GM18907 (cell line): Measurements from ENCODE around the gene MORN1.

Source experiments
- ATAC-seq: cut with Tn5 transposase; IDR thresholded peaks from one replicate; pipeline ENCODE4 v1.9.1; 2021; ENCODE audit warnings: mild to moderate bottlenecking, moderate library complexity; ENCODE audit not compliant: unreplicated experiment

Gene MORN1

GRCh38 chr1:2405588-2406295 lies 14.4 kb upstream of the MORN1 start:
- ATAC-seq = no peak

- no peak for ATAC-seq
Measured at GRCh38 chr1:2404890-2405511, 13.6 kb upstream of the MORN1 start.

DNA sequence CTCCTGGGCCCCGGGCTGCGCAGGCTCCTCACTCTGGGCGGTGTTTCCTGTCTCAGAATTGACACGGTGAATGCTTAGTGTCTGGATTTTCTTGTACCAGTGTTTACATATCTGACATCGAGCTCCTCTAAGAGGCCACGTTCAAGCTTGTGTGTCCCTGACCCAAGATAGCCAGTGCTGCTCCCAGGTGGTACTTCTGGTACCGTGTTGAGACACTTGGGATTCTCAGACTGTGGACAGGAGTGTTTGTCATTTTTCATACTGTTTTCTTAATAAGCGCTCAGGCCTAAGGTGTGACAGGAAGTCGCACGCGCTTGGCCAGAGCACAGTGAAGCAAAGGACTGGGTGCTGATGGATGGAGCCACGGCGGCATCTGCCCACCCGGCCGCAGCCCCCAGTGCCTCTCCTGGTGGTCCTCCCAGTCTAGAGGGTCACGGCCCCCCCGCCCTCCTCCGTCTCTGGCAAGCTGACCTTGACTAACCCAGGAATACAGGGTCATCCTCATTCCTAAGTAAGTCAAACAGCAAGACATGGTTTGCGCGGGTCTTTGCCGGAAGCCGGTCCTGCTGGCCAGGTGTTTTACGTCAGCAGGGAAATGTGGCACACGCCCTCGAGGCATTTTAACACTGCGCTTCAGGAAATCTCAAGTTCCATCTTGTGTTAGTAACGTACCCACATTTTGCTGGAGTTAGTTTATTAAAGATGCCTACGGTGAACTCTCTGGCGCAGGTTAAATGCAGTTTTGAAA lies 13.0 kb upstream of the MORN1 start:
- no peak for ATAC-seq

DNA sequence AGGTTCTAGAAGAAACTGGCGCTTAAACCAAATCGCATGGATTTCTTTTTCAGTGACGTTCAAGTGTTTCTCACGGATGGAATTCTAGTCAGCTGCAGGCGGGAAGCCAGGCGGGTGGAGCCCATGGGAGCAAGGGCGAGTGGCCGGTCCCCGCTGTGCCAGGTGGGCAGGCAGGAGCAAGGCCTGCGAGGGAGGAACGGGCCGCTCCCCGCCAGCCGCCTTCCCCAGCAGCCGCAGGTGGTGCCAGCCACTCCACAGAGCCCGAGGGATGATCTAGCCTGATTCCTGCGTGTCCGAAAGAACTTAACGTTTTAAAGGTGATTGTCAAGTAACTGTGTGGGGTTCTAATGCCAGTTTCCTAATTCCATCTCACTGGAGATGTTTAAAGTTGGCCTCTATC lies 11.9 kb upstream of the MORN1 start:
- ATAC-seq = no peak

GRCh38 chr1:2402420-2402819 lies 11.1 kb upstream of the MORN1 start:
- ATAC-seq = no peak

- ATAC-seq = no peak
Measured at GRCh38 chr1:2400950-2401649, 9.7 kb upstream of the MORN1 start.

- no peak for ATAC-seq
Measured at GRCh38 chr1:2400576-2400909, 9.2 kb upstream of the MORN1 start.

DNA sequence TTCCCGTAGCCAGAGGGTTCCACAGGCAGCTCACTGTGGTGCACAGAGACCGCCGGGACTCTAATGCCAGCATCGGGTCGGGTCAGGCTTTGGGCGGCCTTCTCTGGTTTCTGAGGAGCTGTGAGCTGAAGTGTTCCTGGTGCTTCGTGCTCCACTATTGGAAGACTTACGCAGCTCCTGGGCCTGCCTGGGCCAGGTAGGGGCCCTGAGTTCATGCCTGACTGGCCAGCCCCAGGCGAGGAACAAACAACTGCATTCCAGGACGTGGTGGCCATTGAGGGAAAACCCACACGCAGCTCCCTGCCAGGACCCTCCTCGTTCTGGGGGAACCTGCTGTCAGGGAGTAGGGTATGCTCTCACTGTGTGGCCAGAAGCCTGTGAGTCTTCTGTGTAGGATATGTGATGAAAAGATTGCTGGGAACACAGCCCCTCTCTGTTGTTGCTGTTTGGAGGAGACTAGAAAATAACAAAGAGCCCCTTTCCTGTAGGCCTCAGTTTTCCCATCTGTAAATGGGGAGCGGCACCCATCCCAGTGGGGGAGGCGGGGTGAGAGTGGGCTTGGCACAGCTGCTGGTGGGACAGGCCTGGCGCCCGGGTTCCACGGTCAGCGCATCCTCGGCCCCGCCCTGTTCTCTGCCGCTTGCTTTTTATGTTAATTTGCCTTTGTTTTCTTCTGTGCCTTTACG lies 8.7 kb upstream of the MORN1 start:
- ATAC-seq = no peak

- no peak for ATAC-seq
Measured at GRCh38 chr1:2398871-2399270, 7.5 kb upstream of the MORN1 start.

DNA sequence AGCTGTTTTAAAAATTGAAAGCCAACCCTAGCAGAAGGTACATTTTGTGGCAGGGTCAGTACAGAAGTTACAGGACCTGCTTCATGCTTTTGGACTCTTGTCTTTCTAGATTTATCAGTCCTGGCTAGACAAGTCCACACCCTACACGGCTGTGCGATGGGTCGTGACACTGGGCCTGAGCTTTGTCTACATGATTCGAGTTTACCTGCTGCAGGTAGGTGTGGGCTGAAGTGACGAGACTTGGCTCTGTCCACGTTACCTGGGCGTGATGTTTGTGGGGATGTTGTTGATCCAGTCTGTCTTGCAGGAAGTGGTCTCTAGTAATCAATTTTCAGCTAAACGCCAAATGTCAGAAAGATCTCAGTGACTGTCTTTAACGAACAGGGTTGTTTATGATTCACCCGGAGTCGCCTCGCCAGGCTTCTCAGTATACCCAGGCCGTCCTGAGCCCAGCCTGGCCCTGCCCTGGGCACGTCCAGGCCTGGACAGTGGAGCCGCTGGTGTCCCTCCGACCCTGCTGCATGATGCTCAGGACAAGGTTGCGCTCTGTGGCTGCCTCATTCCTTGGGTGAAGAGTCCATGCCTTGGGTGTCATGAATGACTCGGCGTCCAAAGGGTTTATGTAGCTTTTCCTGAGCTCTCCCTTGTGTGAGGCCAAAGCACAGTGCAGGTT lies 5.8 kb upstream of the MORN1 start:
- no peak for ATAC-seq

GRCh38 chr1:2396476-2396875 lies 5.1 kb upstream of the MORN1 start:
- ATAC-seq = no peak

GRCh38 chr1:2396059-2396458 lies 4.7 kb upstream of the MORN1 start:
- no peak for ATAC-seq

GRCh38 chr1:2395245-2395644 lies 3.9 kb upstream of the MORN1 start:
- no peak for ATAC-seq

- no peak for ATAC-seq
Measured at GRCh38 chr1:2394761-2395160, 3.4 kb upstream of the MORN1 start.

DNA sequence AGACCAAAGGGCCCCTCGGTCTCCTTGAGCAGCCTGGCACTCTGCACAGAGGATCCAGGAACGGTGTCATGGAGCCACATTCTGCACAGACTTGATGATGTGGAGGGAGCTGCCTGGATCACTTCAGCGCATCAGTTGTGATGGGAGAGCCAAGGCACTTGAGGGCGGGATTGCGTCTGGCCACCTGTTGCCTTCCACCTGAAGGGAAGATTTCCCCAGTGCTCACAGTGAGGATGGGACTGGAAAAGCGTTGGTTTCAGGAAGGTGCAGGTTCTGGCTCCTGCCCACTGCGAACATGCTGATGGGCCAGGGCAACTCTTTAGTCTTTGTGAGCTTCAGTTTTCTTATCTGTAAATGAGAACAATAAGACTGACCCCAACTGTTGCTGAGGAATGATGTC lies 2.9 kb upstream of the MORN1 start:
- no peak for ATAC-seq

DNA sequence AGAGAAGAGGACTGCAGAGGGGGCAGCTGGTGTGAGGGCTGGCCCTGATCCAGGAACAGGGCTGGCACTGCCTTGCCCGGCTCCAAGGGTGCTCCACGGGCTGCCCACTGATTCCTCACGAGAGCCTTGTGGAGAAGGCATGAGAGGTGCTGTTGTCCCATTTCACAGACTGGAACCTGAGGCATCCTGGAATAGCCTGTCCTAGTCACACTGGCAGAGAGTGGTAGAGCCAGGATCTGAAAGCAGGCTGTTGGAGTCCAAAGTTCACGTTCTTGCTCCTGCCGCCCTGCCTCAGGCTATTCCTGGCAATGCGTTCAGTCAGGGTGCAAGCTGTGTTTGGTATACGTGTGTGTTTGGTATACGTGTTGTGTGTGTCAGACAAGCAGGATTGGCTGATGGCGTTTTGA lies 2.1 kb upstream of the MORN1 start:
- no peak for ATAC-seq

- ATAC-seq = no peak
Measured at GRCh38 chr1:2392686-2393085, 1.3 kb upstream of the MORN1 start.

DNA sequence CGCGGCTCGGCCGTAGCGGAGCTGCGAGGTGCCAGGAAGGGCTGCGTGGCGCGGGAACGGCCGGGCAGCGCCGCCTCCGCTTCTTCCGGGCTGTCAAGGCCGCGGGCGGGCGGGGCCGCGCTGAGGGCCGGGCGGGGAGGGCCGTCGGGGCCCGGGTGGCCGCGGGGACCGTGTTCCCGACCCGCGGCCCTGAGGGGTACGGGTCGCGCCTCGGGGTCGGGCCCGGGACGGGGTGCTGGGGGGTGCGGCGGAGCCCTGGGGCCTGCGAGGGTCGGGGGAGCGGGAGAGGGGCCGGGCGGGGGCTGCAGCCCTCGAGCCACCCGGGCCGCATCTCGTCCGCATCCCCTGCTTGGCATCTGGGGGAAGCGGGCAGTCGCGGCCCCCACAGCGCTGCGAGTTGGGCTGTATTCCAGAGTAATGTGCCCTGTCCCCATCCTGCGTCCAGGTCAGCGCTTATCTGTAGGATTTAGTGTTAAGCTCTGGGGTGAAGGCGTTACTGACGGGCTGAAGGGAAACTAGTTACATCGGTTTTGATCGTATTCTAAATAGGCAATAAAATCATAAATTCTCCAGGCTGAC lies 666 bp upstream of the MORN1 start:
- peak; percentile 14 for ATAC-seq

GRCh38 chr1:2389644-2390043 lies 1.7 kb downstream of the MORN1 start:
- no peak for ATAC-seq
